ENCODE results near the gene ITIH3.

The ITIH3 gene

GRCh38 chr3:52784931-52785590 lies 9.5 kb upstream of the ITIH3 start:
- Histone ChIP-seq H4K20me1 (no peaks in the 10 kb centered on the region), H3K27ac (no peak overlapping the region), H3K36me3 (no peaks in the 10 kb centered on the region), H3K27me3 (no peaks in the 10 kb centered on the region), H3K4me1 (peaks cover 12 to 35% (median 26%) of the 10 kb centered on the region in 10 experiments), H3K9me3 (replicated peaks in 1 of 11) (no peaks in the 10 kb centered on the region), H3K4me3 (no peak overlapping the region), H3K9ac (no peak overlapping the region), H3K4me2 (no peak overlapping the region; a peak in 1 of 22 replicates)
- no peak for TF ChIP-seq Cebpa-rat (IDR thresholded peaks at IDR 0.05)

GRCh38 chr3:52786330-52787215 lies 8.0 kb upstream of the ITIH3 start:
- Histone ChIP-seq H3K27ac (no peak overlapping the region), H3K4me3 (no peak overlapping the region), H3K9ac (no peak overlapping the region), H3K36me3 (no peaks in the 10 kb centered on the region), H3K4me1 (peaks cover 8 to 46% (median 33%) of the 10 kb centered on the region in 10 experiments; a peak in 19 of 20 replicates), H3K9me3 (replicated peaks in 1 of 11) (no peaks in the 10 kb centered on the region), H3K4me2 (no peak overlapping the region), H4K20me1 (no peaks in the 10 kb centered on the region), H3K27me3 (peaks cover 0 to 4% (median 0%) of the 10 kb centered on the region in 11 experiments; a peak in 2 of 22 replicates)
- TF ChIP-seq Cebpa-rat (IDR thresholded peaks at IDR 0.05): no peak

- H3K36me3 ChIP-seq: no peaks in the 10 kb centered on the region
- no peak for TF ChIP-seq Cebpa-rat (IDR thresholded peaks at IDR 0.05)
- H3K4me1 ChIP-seq: peaks cover under 1 to 46% (median 34%) of the 10 kb centered on the region in 10 experiments; a peak in 18 of 20 replicates
- no peak overlapping the region for H3K4me2 ChIP-seq
- no peaks in the 10 kb centered on the region for H4K20me1 ChIP-seq
- H3K9me3 ChIP-seq (replicated peaks in 1 of 11): no peaks in the 10 kb centered on the region
- H3K27ac ChIP-seq: no peak overlapping the region
- H3K9ac ChIP-seq: no peak overlapping the region
- peaks cover 0 to 4% (median 0%) of the 10 kb centered on the region in 11 experiments; a peak in 2 of 22 replicates for H3K27me3 ChIP-seq
- no peak overlapping the region for H3K4me3 ChIP-seq
Observed at GRCh38 chr3:52787246-52787645, 7.3 kb upstream of the ITIH3 start.

GRCh38 chr3:52787672-52788625 lies 6.6 kb upstream of the ITIH3 start:
- Histone ChIP-seq H3K9ac (no peak overlapping the region), H3K4me2 (no peak overlapping the region), H3K27me3 (peaks cover 0 to 4% (median 0%) of the 10 kb centered on the region in 11 experiments; a peak in 2 of 22 replicates), H3K4me3 (no peak overlapping the region), H3K27ac (no peak overlapping the region; a peak in 1 of 22 replicates), H3K36me3 (no peaks in the 10 kb centered on the region), H3K4me1 (peaks cover 4 to 53% (median 41%) of the 10 kb centered on the region in 10 experiments), H4K20me1 (no peaks in the 10 kb centered on the region), H3K9me3 (replicated peaks in 1 of 11) (no peaks in the 10 kb centered on the region)
- TF ChIP-seq Cebpa-rat (IDR thresholded peaks at IDR 0.05): no peak

- peaks cover 0 to 4% (median 0%) of the 10 kb centered on the region in 11 experiments; a peak in 2 of 22 replicates for H3K27me3 ChIP-seq
- peak overlapping the region in 1 of 11 experiments; percentile 28; a peak in 2 of 22 replicates for H3K27ac ChIP-seq
- H4K20me1 ChIP-seq: no peaks in the 10 kb centered on the region
- no peak for TF ChIP-seq Cebpa-rat (IDR thresholded peaks at IDR 0.05)
- H3K9me3 ChIP-seq (replicated peaks in 1 of 11): no peaks in the 10 kb centered on the region
- H3K9ac ChIP-seq: peak overlapping the region in 2 of 11 experiments; percentile 29 to 30; a peak in 1 of 22 replicates
- H3K4me3 ChIP-seq: no peak overlapping the region
- no peaks in the 10 kb centered on the region for H3K36me3 ChIP-seq
- H3K4me2 ChIP-seq: peak overlapping the region in 8 of 11 experiments; percentile 75 to 98 (median 90); a peak in 14 of 22 replicates
- H3K4me1 ChIP-seq: peaks cover 15 to 64% (median 52%) of the 10 kb centered on the region in 10 experiments
Observed at GRCh38 chr3:52788890-52789745, 5.5 kb upstream of the ITIH3 start.

GRCh38 chr3:52789746-52790040 lies 4.9 kb upstream of the ITIH3 start:
- H3K27ac ChIP-seq: peak overlapping the region in 2 of 11 experiments; percentile 28 to 34; a peak in 3 of 22 replicates
- no peaks in the 10 kb centered on the region for H4K20me1 ChIP-seq
- peak overlapping the region in 9 of 11 experiments; percentile 1 to 98 (median 88); a peak in 15 of 22 replicates for H3K4me2 ChIP-seq
- H3K4me3 ChIP-seq: no peak overlapping the region
- H3K36me3 ChIP-seq: no peaks in the 10 kb centered on the region
- H3K27me3 ChIP-seq: peaks cover 0 to 4% (median 0%) of the 10 kb centered on the region in 11 experiments; a peak in 2 of 22 replicates
- no peak for TF ChIP-seq Cebpa-rat (IDR thresholded peaks at IDR 0.05)
- no peaks in the 10 kb centered on the region for H3K9me3 ChIP-seq (replicated peaks in 1 of 11)
- peak overlapping the region in 2 of 11 experiments; percentile 29 to 30; a peak in 2 of 22 replicates for H3K9ac ChIP-seq
- H3K4me1 ChIP-seq: peaks cover 21 to 70% (median 58%) of the 10 kb centered on the region in 10 experiments

GRCh38 chr3:52790337-52790736 lies 4.3 kb upstream of the ITIH3 start:
- TF ChIP-seq Cebpa-rat (IDR thresholded peaks at IDR 0.05): no peak
- Histone ChIP-seq H3K4me3 (no peak overlapping the region), H3K36me3 (no peaks in the 10 kb centered on the region), H4K20me1 (no peaks in the 10 kb centered on the region), H3K27me3 (peaks cover 0 to 4% (median 0%) of the 10 kb centered on the region in 11 experiments; a peak in 2 of 22 replicates), H3K27ac (peak overlapping the region in 4 of 11 experiments; percentile 34 to 89 (median 86); a peak in 5 of 22 replicates), H3K9ac (peak overlapping the region in 4 of 11 experiments; percentile 16 to 79 (median 49); a peak in 3 of 22 replicates), H3K4me2 (peak overlapping the region in 10 of 11 experiments; percentile 1 to 98 (median 86); a peak in 18 of 22 replicates), H3K4me1 (peaks cover 25 to 72% (median 65%) of the 10 kb centered on the region in 10 experiments), H3K9me3 (replicated peaks in 1 of 11) (no peaks in the 10 kb centered on the region)

Data from BLaER1 treated with 17β-estradiol and CSF1 and Interleukin-3, amounts not matched to agents 10 nM and 100 nM (cell line).